Liver (tissue), 9 donors: ENCODE measurements around the gene ABCC3. TPM values are rescaled to one million over a fixed set of nuclear protein-coding genes. Genes with fewer than 3 reads are reported as not detected.

Source experiments
- DNase-seq: peaks from one replicate; pipeline ENCODE4 v3.0.0-alpha.2; 2017; ENCODE audit warnings: low spot score
- H3K27ac ChIP-seq, 2 donors: one replicate each; pipeline ENCODE4 v1.7.0; 2013; ENCODE audit warnings: inconsistent platforms in 2 of 2, low read length in 2 of 2, control low read depth in 1 of 2, low read depth in 1 of 2, mild to moderate bottlenecking in 1 of 2
- H3K27me3 ChIP-seq, 4 donors: one replicate each; pipeline versions ENCODE4 v1.6.1 to v1.7.0; 2013; ENCODE audit warnings: low read length in 3 of 4, inconsistent platforms in 1 of 4, mild to moderate bottlenecking in 1 of 4, moderate library complexity in 1 of 4; ENCODE audit not compliant: control insufficient read depth in 4 of 4, insufficient read depth in 4 of 4
- H3K36me3 ChIP-seq, 4 donors: one replicate each; pipeline versions ENCODE4 v1.6.1 to v1.7.0; 2013; ENCODE audit warnings: low read length in 3 of 4, mild to moderate bottlenecking in 3 of 4, low read depth in 1 of 4, moderate library complexity in 1 of 4; ENCODE audit not compliant: control insufficient read depth in 4 of 4, insufficient read depth in 3 of 4
- H3K4me1 ChIP-seq, 4 donors: one replicate each; pipeline versions ENCODE4 v1.6.1 to v1.7.0; 2013; ENCODE audit warnings: low read length in 3 of 4, mild to moderate bottlenecking in 3 of 4, moderate library complexity in 1 of 4; ENCODE audit not compliant: control insufficient read depth in 4 of 4, insufficient read depth in 4 of 4
- H3K4me3 ChIP-seq, 3 donors: one replicate each; pipeline versions ENCODE4 v1.6.1 to v1.7.0; 2013; ENCODE audit warnings: low read length in 3 of 3, control low read depth in 1 of 3, low read depth in 1 of 3, mild to moderate bottlenecking in 1 of 3
- H3K9ac ChIP-seq, 2 donors: one replicate each; pipeline ENCODE4 v1.7.0; 2013; ENCODE audit warnings: low read length in 2 of 2, mild to moderate bottlenecking in 2 of 2, moderate library complexity in 2 of 2, control low read depth in 1 of 2, low read depth in 1 of 2
- H3K9me3 ChIP-seq, 4 donors: one replicate each; pipeline versions ENCODE4 v1.6.1 to v1.7.0; 2013; ENCODE audit warnings: low read length in 3 of 4; ENCODE audit not compliant: control insufficient read depth in 4 of 4
- ATF3 ChIP-seq: IDR thresholded peaks from 2 replicates; pipeline ENCODE4 v1.6.1; 2016; ENCODE audit warnings: antibody characterized with exemption
- EGR1 ChIP-seq, 2 donors: IDR thresholded peaks; 2 replicates each; pipeline ENCODE4 v1.6.1; 2016 to 2018; ENCODE audit warnings: antibody characterized with exemption in 2 of 2, low read depth in 2 of 2
- FOXA1 ChIP-seq: IDR thresholded peaks from 2 replicates; pipeline ENCODE4 v1.6.1; 2016; ENCODE audit warnings: antibody characterized with exemption
- FOXA2 ChIP-seq: IDR thresholded peaks from 2 replicates; pipeline ENCODE4 v1.6.1; 2016; ENCODE audit warnings: antibody characterized with exemption
- GABPA ChIP-seq, 2 donors: IDR thresholded peaks in 1 of 2; conservative IDR thresholded peaks in 1 of 2; 2 replicates each; pipeline ENCODE4 v1.6.1; 2016; ENCODE audit warnings: antibody characterized with exemption in 2 of 2, mild to moderate bottlenecking in 1 of 2, moderate library complexity in 1 of 2
- HNF4A ChIP-seq, 2 donors: conservative IDR thresholded peaks; 2 replicates each; pipeline ENCODE4 v1.6.1; 2016; ENCODE audit warnings: antibody characterized with exemption in 2 of 2, mild to moderate bottlenecking in 2 of 2
- HNF4G ChIP-seq: IDR thresholded peaks from 2 replicates; pipeline ENCODE4 v1.6.1; 2016; ENCODE audit warnings: antibody characterized with exemption
- JUND ChIP-seq, 2 donors: IDR thresholded peaks; 2 replicates each; pipeline ENCODE4 v1.6.1; 2016; ENCODE audit warnings: antibody characterized with exemption in 2 of 2
- NR2F2 ChIP-seq: IDR thresholded peaks from 2 replicates; pipeline ENCODE4 v1.6.1; 2016; ENCODE audit warnings: antibody characterized with exemption
- RAD21 ChIP-seq, 2 donors: IDR thresholded peaks; 2 replicates each; pipeline ENCODE4 v1.6.1; 2016; ENCODE audit warnings: antibody characterized with exemption in 2 of 2, mild to moderate bottlenecking in 2 of 2
- REST ChIP-seq: IDR thresholded peaks from 2 replicates; pipeline ENCODE4 v1.6.1; 2016; ENCODE audit warnings: antibody characterized with exemption, mild to moderate bottlenecking
- RXRA ChIP-seq, 2 donors: IDR thresholded peaks; 2 replicates each; pipeline ENCODE4 v1.6.1; 2017 to 2018; ENCODE audit warnings: antibody characterized with exemption in 2 of 2, mild to moderate bottlenecking in 1 of 2
- SP1 ChIP-seq: IDR thresholded peaks from 2 replicates; pipeline ENCODE4 v1.6.1; 2018; ENCODE audit warnings: antibody characterized with exemption, mild to moderate bottlenecking
- TAF1 ChIP-seq: conservative IDR thresholded peaks from 2 replicates; pipeline ENCODE4 v1.6.1; 2016; ENCODE audit warnings: antibody characterized with exemption, mild to moderate bottlenecking
- YY1 ChIP-seq: IDR thresholded peaks from 2 replicates; pipeline ENCODE4 v1.6.1; 2016; ENCODE audit warnings: antibody characterized with exemption, mild to moderate bottlenecking
- WGBS: extraction: QIAGEN DNeasy Blood & Tissue Kit; methylation state at CpG from one replicate; pipeline ENCODE4 v1.1.7; 2013; 5-methylcytosine and 5-hydroxymethylcytosine counted together
- polyA plus RNA-seq, 2 donors: library from polyadenylated mRNA; stranded (reverse) in 1 of 2; unstranded in 1 of 2; fragments of 200-250 nt in 1 of 2; fragments of >200 nt in 1 of 2; fragmentation: Nextera tagmentation in 1 of 2; extraction: Ambion mirVana in 1 of 2; gene quantifications; one replicate each; pipeline versions ENCODE4 v1.2.1 to v1.2.3, GENCODE V29; 2013 to 2015
- total RNA-seq, 2 donors: library from RNA; depleted of rRNA; stranded (reverse); fragments of >200 nt; gene quantifications; one replicate each; pipeline ENCODE4 v1.2.3, GENCODE V29; 2014
- TF ChIP-seq, protein P1 (sequence below): fragments of 150-350 bp; IDR thresholded peaks from 2 replicates; pipeline ENCODE4 v1.5.1; 2017; ENCODE audit warnings: improper control_type of control experiment, low read depth, low read length; ENCODE audit not compliant: missing input control
- TF ChIP-seq, protein P2 (sequence below): IDR thresholded peaks from 2 replicates; pipeline ENCODE4 v1.6.1; 2016; ENCODE audit warnings: antibody characterized with exemption
- TF ChIP-seq, protein P3 (sequence below): IDR thresholded peaks from 2 replicates; pipeline ENCODE4 v1.6.1; 2016; ENCODE audit warnings: antibody characterized with exemption
- donor health status: healthy.
- donor health status: healthy.
- donor health status: healthy.
- donor health status: healthy.
- donor health status: healthy.

ABCC3 gene
- total and polyA plus RNA-seq, 4 donors, result 10.5 to 197 (median 80.5) TPM

DNA sequence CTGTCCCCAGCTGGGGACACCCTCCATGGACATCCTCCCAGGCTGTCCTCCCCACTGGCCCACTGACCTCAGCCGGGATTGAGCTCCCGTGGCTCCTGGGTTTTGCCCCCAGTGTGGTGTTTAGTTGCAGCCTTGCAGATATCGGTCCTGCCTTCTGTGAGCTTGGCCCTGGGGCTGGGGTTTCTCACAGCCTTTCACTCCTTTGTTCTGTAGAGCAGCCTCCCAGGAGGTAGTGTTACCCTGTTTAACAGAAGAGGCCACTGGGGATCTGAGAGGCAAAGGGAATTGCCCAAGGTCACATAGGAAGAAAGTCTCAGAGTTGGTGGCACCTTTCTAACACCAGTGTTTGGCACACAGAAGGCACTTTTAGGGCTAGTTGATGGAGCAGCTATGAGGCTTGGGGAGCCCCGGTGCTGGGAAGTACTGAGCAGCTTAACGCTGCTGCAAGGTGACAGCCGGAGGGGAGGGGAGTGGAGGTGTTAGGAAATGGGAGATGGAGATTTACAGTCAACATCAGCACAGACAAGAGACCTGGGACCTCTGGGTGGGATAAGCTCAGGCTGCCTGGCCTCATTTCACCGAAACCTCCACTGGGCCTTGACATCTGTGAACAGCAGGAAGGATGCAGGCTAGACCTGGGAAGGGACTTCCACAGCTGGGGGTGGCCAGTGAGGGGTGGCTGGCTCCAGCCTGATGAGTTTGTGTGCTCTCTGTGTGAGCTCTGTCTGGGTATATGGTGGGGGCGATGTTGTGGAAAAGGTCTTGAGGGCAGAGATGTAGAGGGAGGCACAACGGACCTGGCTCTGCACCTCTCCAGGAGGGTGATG is 48.0 kb upstream of the ABCC3 start:
- H3K36me3 ChIP-seq, result no peaks in the 10 kb centered on the region

DNA sequence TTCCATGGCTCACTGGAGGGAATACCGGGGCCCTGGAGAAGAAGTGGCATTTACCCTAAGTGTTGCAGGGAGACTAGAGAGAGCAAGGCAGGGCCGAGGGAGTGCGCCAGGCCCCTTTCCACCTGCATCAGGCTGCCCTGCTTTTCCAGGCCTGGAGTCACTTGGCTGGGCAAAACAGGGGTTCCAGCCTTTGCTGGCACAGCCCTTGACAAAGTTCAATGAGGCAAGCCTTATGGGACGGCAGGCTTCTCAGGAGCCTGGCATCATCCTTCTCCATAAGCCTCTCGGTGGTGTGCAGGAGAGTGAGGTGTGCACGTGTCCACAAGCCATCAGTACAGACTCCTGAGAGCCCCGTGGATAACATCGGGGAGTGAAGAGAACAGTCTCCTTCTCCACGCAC is 47.1 kb upstream of the ABCC3 start:
- WGBS, result 93% methylated on average over 9 of the region's 9 CpGs
- TF ChIP-seq ATF3 (no peak), REST (no peak), YY1 (no peak), SP1 (no peak), JUND (IDR thresholded peaks at IDR 0.05) (no peak), RXRA (IDR thresholded peaks at IDR 0.05) (no peak), NR2F2 (no peak), TAF1 (no peak), GABPA (IDR thresholded peaks at IDR 0.05 in 1 of 2, conservative IDR thresholded peaks at IDR 0.05 in 1 of 2) (no peak), HNF4G (no peak), EGR1 (IDR thresholded peaks at IDR 0.05; ENCODE audit: low read depth in 2 of 2) (no peak), FOXA2 (no peak), RAD21 (IDR thresholded peaks at IDR 0.05) (no peak), HNF4A (conservative IDR thresholded peaks at IDR 0.05) (no peak), FOXA1 (no peak)
- TF ChIP-seq, protein P1, sequence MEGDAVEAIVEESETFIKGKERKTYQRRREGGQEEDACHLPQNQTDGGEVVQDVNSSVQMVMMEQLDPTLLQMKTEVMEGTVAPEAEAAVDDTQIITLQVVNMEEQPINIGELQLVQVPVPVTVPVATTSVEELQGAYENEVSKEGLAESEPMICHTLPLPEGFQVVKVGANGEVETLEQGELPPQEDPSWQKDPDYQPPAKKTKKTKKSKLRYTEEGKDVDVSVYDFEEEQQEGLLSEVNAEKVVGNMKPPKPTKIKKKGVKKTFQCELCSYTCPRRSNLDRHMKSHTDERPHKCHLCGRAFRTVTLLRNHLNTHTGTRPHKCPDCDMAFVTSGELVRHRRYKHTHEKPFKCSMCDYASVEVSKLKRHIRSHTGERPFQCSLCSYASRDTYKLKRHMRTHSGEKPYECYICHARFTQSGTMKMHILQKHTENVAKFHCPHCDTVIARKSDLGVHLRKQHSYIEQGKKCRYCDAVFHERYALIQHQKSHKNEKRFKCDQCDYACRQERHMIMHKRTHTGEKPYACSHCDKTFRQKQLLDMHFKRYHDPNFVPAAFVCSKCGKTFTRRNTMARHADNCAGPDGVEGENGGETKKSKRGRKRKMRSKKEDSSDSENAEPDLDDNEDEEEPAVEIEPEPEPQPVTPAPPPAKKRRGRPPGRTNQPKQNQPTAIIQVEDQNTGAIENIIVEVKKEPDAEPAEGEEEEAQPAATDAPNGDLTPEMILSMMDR, result no peak
- TF ChIP-seq, protein P2, sequence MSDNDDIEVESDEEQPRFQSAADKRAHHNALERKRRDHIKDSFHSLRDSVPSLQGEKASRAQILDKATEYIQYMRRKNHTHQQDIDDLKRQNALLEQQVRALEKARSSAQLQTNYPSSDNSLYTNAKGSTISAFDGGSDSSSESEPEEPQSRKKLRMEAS, result no peak
- TF ChIP-seq, protein P3, sequence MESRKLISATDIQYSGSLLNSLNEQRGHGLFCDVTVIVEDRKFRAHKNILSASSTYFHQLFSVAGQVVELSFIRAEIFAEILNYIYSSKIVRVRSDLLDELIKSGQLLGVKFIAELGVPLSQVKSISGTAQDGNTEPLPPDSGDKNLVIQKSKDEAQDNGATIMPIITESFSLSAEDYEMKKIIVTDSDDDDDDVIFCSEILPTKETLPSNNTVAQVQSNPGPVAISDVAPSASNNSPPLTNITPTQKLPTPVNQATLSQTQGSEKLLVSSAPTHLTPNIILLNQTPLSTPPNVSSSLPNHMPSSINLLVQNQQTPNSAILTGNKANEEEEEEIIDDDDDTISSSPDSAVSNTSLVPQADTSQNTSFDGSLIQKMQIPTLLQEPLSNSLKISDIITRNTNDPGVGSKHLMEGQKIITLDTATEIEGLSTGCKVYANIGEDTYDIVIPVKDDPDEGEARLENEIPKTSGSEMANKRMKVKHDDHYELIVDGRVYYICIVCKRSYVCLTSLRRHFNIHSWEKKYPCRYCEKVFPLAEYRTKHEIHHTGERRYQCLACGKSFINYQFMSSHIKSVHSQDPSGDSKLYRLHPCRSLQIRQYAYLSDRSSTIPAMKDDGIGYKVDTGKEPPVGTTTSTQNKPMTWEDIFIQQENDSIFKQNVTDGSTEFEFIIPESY, result no peak

More for the DNA sequence above, 48.0 kb upstream of the ABCC3 start:
- WGBS, result 93% methylated on average over 9 of the region's 9 CpGs
- no peak for DNase-seq
- Histone ChIP-seq H3K9ac (no peak overlapping the region), H3K4me3 (no peak overlapping the region), H3K4me1 (peaks cover 0 to 10% (median 7%) of the 10 kb centered on the region in 4 donors), H3K27me3 (no peaks in the 10 kb centered on the region), H3K9me3 (no peaks in the 10 kb centered on the region), H3K27ac (no peak overlapping the region)
- TF ChIP-seq YY1 (no peak), HNF4A (conservative IDR thresholded peaks at IDR 0.05) (no peak)

More for the DNA sequence above, 47.1 kb upstream of the ABCC3 start:
- Histone ChIP-seq H3K27ac (no peak overlapping the region), H3K4me1 (peaks cover 0 to 10% (median 7%) of the 10 kb centered on the region in 4 donors), H3K36me3 (no peaks in the 10 kb centered on the region), H3K9me3 (no peaks in the 10 kb centered on the region), H3K4me3 (no peak overlapping the region), H3K27me3 (no peaks in the 10 kb centered on the region), H3K9ac (no peak overlapping the region)
- DNase-seq, result no peak
